Neural progenitor cell (in vitro differentiated cells): ENCODE results near the gene TMEM82.

Source experiments
- EZH2 ChIP-seq: fragments of 200-600 bp; sonication (generic); IDR thresholded peaks from 2 replicates; pipeline ENCODE4 v1.6.1; 2017; ENCODE audit warnings: antibody characterized with exemption, mild to moderate bottlenecking, moderate library complexity
- TF ChIP-seq, protein P1 (sequence below): fragments of 200-600 bp; sonication (generic); IDR thresholded peaks from 2 replicates; pipeline ENCODE4 v1.5.1; 2017; ENCODE audit warnings: antibody characterized with exemption, mild to moderate bottlenecking

DNA sequence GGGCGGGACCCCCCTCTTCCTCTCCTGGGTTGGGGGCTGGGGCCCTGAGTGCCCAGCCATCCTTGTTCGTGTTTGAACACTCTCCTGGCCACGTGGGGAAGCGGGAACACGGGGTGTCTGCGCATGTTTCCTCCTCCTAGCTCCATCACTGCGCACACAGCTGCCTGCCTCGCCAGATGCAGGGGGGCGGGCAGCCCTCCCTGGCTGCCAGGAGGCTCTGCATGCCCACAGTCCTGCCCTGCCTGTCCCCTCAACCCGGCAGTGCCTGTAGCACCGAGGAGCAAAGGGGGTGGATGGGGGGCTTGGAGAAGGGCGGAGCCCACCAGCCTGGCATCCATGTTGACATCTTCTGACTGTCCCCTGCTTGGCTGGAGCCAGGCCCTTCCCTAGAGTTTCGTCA lies 8.0 kb upstream of the TMEM82 start:
- TF ChIP-seq, protein P1, sequence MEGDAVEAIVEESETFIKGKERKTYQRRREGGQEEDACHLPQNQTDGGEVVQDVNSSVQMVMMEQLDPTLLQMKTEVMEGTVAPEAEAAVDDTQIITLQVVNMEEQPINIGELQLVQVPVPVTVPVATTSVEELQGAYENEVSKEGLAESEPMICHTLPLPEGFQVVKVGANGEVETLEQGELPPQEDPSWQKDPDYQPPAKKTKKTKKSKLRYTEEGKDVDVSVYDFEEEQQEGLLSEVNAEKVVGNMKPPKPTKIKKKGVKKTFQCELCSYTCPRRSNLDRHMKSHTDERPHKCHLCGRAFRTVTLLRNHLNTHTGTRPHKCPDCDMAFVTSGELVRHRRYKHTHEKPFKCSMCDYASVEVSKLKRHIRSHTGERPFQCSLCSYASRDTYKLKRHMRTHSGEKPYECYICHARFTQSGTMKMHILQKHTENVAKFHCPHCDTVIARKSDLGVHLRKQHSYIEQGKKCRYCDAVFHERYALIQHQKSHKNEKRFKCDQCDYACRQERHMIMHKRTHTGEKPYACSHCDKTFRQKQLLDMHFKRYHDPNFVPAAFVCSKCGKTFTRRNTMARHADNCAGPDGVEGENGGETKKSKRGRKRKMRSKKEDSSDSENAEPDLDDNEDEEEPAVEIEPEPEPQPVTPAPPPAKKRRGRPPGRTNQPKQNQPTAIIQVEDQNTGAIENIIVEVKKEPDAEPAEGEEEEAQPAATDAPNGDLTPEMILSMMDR, result no peak
- TF ChIP-seq EZH2, result no peak
